Ovary (tissue), 3 donors: ENCODE measurements around the gene PTGES.

Experiments used
- EP300 ChIP-seq: sonication (generic); formaldehyde crosslinking; IDR thresholded peaks from one replicate; pipeline ENCODE4 v1.6.1; 2017; ENCODE audit warnings: antibody characterized with exemption
- POLR2A ChIP-seq: fragments of 450-650 bp; IDR thresholded peaks from one replicate; pipeline ENCODE4 v1.6.1; 2017; ENCODE audit warnings: antibody characterized with exemption, mild to moderate bottlenecking, moderate library complexity
- TF ChIP-seq, protein P1 (sequence below), 3 donors: fragments of 450-650 bp in 2 of 3; fragments of 200-600 bp in 1 of 3; IDR thresholded peaks; one replicate each; pipeline versions ENCODE4 v1.5.1 to v1.8.0; 2016 to 2022; ENCODE audit warnings: antibody characterized with exemption in 3 of 3, mild to moderate bottlenecking in 1 of 3
- donor health status: DM: no; HTN: no; CAD: no.

DNA sequence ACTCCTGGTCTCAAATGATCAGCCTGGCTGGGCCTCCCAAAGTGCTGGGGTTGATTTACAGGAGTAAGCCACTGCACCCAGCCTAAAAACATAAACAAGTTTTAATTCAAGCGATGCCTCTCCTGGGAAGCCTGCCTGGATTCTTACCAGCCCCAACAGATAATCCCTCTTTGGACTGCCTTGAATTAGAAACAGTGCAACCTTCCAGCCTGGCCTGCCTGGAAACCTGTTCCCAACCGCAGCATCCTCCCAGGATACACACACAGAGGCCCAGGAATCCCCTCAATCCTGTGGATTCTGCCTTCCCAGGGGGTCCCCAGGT, 19.2 kb downstream of the PTGES start:
- TF ChIP-seq, protein P1, sequence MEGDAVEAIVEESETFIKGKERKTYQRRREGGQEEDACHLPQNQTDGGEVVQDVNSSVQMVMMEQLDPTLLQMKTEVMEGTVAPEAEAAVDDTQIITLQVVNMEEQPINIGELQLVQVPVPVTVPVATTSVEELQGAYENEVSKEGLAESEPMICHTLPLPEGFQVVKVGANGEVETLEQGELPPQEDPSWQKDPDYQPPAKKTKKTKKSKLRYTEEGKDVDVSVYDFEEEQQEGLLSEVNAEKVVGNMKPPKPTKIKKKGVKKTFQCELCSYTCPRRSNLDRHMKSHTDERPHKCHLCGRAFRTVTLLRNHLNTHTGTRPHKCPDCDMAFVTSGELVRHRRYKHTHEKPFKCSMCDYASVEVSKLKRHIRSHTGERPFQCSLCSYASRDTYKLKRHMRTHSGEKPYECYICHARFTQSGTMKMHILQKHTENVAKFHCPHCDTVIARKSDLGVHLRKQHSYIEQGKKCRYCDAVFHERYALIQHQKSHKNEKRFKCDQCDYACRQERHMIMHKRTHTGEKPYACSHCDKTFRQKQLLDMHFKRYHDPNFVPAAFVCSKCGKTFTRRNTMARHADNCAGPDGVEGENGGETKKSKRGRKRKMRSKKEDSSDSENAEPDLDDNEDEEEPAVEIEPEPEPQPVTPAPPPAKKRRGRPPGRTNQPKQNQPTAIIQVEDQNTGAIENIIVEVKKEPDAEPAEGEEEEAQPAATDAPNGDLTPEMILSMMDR (IDR thresholded peaks at IDR 0.05): no peak
- TF ChIP-seq EP300: no peak
- no peak for TF ChIP-seq POLR2A
